HFFc6 (cell line): ENCODE data around the gene TRIM9. TPM values are rescaled to one million over a fixed set of nuclear protein-coding genes. Genes with fewer than 3 reads are reported as not detected.

Experiments
- DNase-seq: peaks from one replicate; pipeline ENCODE4 v3.0.0-alpha.2; 2018
- H3K27ac Mint-ChIP-seq: 2 replicates; pipeline ENCODE4 v1.8.0; 2020; ENCODE audit warnings: mild to moderate bottlenecking, mixed read lengths
- H3K27me3 Mint-ChIP-seq: 2 replicates; pipeline ENCODE4 v1.8.0; 2021; ENCODE audit warnings: mild to moderate bottlenecking, moderate library complexity, mixed read lengths; ENCODE audit not compliant: insufficient read depth
- H3K36me3 Mint-ChIP-seq: 2 replicates; pipeline ENCODE4 v1.8.0; 2021; ENCODE audit warnings: low read depth, mixed read lengths
- H3K4me1 Mint-ChIP-seq: 2 replicates; pipeline ENCODE4 v1.8.0; 2020; ENCODE audit warnings: low read depth, mixed read lengths
- H3K4me3 Mint-ChIP-seq: 2 replicates; pipeline ENCODE4 v1.8.0; 2020; ENCODE audit warnings: mild to moderate bottlenecking, moderate library complexity, mixed read lengths
- H3K9me3 Mint-ChIP-seq: 2 replicates; pipeline ENCODE4 v1.8.0; 2020; ENCODE audit warnings: mild to moderate bottlenecking, mixed read lengths
- CTCF ChIP-seq: fragments of 200-600 bp; sonication (generic); IDR thresholded peaks from 2 replicates; pipeline ENCODE4 v1.5.0; 2021; ENCODE audit warnings: antibody characterized with exemption, mild to moderate bottlenecking
- total RNA-seq, 6 experiments: library from RNA; stranded (reverse); fragmentation: NEBNext Ultra II Directional; extraction: Animal tissue kit (Norgen Biotek cat#: 25700); gene quantifications; 2 replicates in 1 of 6; 3 replicates in 5 of 6; pipeline ENCODE4 v1.2.3, GENCODE V29; 2021

The TRIM9 gene
- total RNA-seq, 6 experiments from 2014 or later: 0.05 TPM; not detected in 5

DNA sequence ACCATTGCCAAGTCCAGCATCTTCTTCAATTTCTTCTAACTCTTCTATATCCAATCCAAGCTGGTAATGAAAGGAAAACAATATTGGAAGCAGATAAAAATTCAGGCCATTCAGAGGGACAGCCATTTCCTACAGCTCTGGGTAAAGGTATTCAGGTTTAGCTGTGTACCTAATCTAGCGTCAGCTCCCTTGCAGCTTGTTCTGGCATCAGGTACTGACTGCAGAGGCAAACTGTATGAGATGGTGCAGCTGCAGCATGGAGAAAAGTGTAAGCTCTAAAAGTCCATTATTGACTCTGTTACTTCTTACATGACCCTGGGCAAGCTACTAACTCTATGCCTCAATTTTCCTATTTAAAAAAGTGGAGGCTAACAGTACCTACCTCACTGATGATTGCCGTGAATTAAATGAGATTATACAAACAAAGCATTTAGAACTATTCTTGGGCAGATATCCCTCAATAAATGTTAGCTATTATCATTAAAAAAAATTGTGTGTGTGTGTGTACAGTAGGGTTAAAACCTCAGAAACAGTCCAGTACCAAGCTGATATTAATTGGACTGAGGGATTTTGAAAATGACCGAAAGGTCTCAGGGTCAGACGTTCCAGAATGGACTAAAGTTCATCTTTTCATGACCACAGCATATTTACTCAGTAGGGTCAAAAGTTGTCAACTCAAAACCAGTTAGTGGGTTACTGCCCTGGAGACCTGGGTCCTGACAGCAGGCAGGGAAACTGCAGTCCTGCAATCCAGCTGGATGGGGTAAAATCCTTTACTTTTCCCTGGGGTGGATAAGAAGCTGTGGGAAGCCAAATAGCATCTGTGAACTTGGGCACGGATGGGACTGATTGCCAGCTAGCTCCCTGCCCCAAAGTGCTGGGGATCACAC lies 159.5 kb downstream of the TRIM9 start:
- Mint-ChIP-seq H3K4me1 (peaks cover 56% of the 10 kb centered on the region), H3K27ac (no peak overlapping the region), H3K27me3 (peaks cover 2% of the 10 kb centered on the region; the same call in 1 of the 2 replicates), H3K36me3 (peaks cover 27% of the 10 kb centered on the region), H3K9me3 (no peaks in the 10 kb centered on the region), H3K4me3 (no peak overlapping the region)
- DNase-seq: no peak
- TF ChIP-seq CTCF: no peak

GRCh38 chr14:50932592-50933495 lies 162.1 kb downstream of the TRIM9 start:
- no peaks in the 10 kb centered on the region for H3K9me3 Mint-ChIP-seq
- no peak overlapping the region for H3K4me3 Mint-ChIP-seq
- no peak for DNase-seq
- peaks cover 31% of the 10 kb centered on the region for H3K36me3 Mint-ChIP-seq
- no peak overlapping the region for H3K27ac Mint-ChIP-seq
- H3K27me3 Mint-ChIP-seq: peaks cover 2% of the 10 kb centered on the region; the same call in 1 of the 2 replicates
- H3K4me1 Mint-ChIP-seq: peaks cover 58% of the 10 kb centered on the region
- no peak for TF ChIP-seq CTCF

DNA sequence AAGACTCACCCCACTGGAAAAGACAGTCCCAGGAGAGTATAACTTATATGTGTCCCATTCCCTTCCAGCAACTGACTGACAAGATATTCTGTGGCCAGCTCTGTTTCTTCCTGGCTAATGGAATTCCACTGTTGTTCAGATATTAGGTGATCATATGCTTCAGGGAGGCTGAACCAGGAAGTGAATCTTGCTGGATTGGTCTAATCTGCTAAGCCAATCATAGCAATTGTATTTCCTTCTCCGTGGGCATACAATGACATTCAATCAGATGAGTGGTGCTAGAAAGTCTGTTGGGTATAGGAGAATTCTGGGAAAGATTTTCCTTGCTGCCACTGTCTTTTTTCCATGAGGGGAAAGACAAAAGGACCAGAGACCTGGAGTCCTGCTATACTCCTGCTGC lies 162.7 kb downstream of the TRIM9 start:
- Mint-ChIP-seq H3K27me3 (peaks cover 2% of the 10 kb centered on the region; the same call in 1 of the 2 replicates), H3K9me3 (no peaks in the 10 kb centered on the region), H3K27ac (no peak overlapping the region), H3K36me3 (peaks cover 31% of the 10 kb centered on the region), H3K4me1 (peaks cover 57% of the 10 kb centered on the region), H3K4me3 (no peak overlapping the region)
- DNase-seq: no peak
- no peak for TF ChIP-seq CTCF

DNA sequence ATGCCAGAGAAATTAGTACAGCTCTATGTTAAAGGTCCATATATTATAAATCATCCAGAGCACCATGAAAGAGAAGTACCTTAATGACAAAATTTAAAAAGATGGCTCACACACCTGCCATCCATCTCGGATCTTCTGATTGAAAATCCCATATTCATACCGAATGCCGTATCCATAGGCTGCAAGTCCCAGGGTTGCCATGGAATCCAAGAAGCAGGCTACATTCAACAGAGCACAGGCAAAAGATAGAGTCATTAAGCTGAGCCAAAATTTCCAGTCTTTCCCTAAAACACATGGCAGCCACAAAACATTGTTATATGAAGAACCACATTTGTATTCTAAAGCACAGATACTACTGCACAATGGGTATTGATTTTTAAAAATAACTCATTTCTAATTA lies 163.3 kb downstream of the TRIM9 start:
- no peak for TF ChIP-seq CTCF
- Mint-ChIP-seq H3K9me3 (no peaks in the 10 kb centered on the region), H3K4me1 (peaks cover 51% of the 10 kb centered on the region), H3K27ac (no peak overlapping the region), H3K36me3 (peaks cover 31% of the 10 kb centered on the region), H3K27me3 (peaks cover 2% of the 10 kb centered on the region; the same call in 1 of the 2 replicates), H3K4me3 (no peak overlapping the region)
- no peak for DNase-seq

DNA sequence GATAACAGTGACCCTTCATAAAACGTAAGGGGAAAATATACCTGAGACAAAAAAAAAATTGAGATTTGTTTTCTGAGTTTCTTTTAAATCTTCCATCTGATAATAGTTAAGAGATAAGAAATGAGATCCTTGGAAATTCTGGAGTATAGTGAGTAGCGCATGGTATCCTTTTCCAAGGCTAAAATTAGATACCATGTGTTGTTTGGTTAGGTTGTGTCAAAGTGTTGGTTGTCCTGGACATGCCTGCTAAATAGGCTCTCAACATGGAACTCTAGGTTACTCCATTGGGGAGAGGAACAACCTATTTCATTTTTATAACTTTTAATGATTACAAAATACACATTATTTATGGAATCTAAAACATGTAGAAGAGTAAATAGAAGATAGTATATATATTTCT lies 165.4 kb downstream of the TRIM9 start:
- Mint-ChIP-seq H3K36me3 (peaks cover 35% of the 10 kb centered on the region), H3K9me3 (no peaks in the 10 kb centered on the region), H3K27ac (no peak overlapping the region), H3K4me1 (peaks cover 37% of the 10 kb centered on the region), H3K27me3 (no peaks in the 10 kb centered on the region), H3K4me3 (no peak overlapping the region)
- no peak for TF ChIP-seq CTCF
- DNase-seq: no peak
